Measurements from ENCODE around the gene SLC15A4. TPM values are rescaled to one million over a fixed set of nuclear protein-coding genes. Genes with fewer than 3 reads are reported as not detected.
"Not testable (repeated sequence)": the region's sequence is repeated elsewhere in the genome, so short reads cannot be mapped to it uniquely, and the experiment has no call there.

SLC15A4 gene
- total RNA-seq, 1 donor = 52.5 TPM

DNA sequence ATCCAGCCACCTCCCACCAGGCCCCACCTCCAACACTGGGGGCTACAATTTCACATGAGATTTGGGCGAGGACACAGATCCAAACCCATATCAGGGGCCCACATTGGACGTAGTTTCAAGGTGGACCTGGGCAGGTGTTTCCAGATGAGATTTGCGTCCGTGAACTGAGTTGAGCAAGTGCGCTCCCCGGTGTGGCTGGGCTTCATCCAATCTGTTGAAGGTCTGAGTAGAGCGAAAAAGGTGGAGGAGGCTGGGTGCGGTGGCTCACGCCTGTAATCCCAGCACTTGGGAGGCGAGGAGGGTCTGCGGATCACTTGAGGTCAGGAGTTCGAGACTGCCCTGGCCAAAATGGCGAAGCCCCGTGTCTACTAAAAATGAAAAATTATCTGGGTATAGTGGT is 24.6 kb upstream of the SLC15A4 start:
- TF ChIP-seq, protein P1, sequence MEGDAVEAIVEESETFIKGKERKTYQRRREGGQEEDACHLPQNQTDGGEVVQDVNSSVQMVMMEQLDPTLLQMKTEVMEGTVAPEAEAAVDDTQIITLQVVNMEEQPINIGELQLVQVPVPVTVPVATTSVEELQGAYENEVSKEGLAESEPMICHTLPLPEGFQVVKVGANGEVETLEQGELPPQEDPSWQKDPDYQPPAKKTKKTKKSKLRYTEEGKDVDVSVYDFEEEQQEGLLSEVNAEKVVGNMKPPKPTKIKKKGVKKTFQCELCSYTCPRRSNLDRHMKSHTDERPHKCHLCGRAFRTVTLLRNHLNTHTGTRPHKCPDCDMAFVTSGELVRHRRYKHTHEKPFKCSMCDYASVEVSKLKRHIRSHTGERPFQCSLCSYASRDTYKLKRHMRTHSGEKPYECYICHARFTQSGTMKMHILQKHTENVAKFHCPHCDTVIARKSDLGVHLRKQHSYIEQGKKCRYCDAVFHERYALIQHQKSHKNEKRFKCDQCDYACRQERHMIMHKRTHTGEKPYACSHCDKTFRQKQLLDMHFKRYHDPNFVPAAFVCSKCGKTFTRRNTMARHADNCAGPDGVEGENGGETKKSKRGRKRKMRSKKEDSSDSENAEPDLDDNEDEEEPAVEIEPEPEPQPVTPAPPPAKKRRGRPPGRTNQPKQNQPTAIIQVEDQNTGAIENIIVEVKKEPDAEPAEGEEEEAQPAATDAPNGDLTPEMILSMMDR (IDR thresholded peaks at IDR 0.05; ENCODE audit: extremely low read depth, low read depth, low read length) = no peak
- Histone ChIP-seq H3K9me3 (ENCODE audit: low read depth, low read length) (no peaks in the 10 kb centered on the region), H3K4me2 (ENCODE audit: insufficient read depth, low read length) (no peak overlapping the region)

DNA sequence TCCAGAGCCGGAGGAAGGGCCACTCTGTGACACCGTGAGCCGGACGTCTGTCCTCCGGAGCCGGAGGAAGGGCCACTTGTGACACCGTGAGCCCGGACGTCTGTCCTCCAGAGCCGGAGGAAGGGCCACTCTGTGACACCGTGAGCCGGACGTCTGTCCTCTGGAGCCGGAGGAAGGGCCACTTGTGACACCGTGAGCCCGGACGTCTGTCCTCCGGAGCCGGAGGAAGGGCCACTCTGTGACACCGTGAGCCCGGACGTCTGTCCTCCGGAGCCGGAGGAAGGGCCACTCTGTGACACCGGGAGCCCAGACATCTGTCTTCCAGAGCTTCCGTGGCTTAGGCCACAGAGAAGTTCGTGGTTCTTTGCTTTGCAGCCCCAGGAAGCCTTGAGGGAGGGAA is 22.9 kb upstream of the SLC15A4 start:
- H2AFZ ChIP-seq (ENCODE audit: low read length); H3K9me3 ChIP-seq (ENCODE audit: low read depth, low read length); H3K4me2 ChIP-seq (ENCODE audit: insufficient read depth, low read length); H3K4me1 ChIP-seq (ENCODE audit: insufficient read depth, low read length); H3K36me3 ChIP-seq (ENCODE audit: insufficient read depth, low read length); H3K27ac ChIP-seq (ENCODE audit: low read depth, low read length); H3K79me2 ChIP-seq (ENCODE audit: insufficient read depth, low read length); H4K20me1 ChIP-seq (ENCODE audit: insufficient read depth, low read length); DNase-seq (ENCODE audit: insufficient read length, low spot score, missing footprints); H3K27me3 ChIP-seq (ENCODE audit: insufficient read depth, low read length); H3K4me3 ChIP-seq (ENCODE audit: insufficient read depth, low read length): not testable (repeated sequence)

More for the DNA sequence above, 24.6 kb upstream of the SLC15A4 start:
- DNase-seq (ENCODE audit: insufficient read length, low spot score, missing footprints) = no peak
- no peaks in the 10 kb centered on the region for H3K27me3 ChIP-seq (ENCODE audit: insufficient read depth, low read length)
- no peak overlapping the region for H3K27ac ChIP-seq (ENCODE audit: low read depth, low read length)
- no peaks in the 10 kb centered on the region for H3K79me2 ChIP-seq (ENCODE audit: insufficient read depth, low read length)
- H3K36me3 ChIP-seq (ENCODE audit: insufficient read depth, low read length) = no peaks in the 10 kb centered on the region
- no peak overlapping the region for H3K4me3 ChIP-seq (ENCODE audit: insufficient read depth, low read length)
- no peak overlapping the region for H2AFZ ChIP-seq (ENCODE audit: low read length)
- H3K4me1 ChIP-seq (ENCODE audit: insufficient read depth, low read length) = no peaks in the 10 kb centered on the region
- H4K20me1 ChIP-seq (ENCODE audit: insufficient read depth, low read length) = no peaks in the 10 kb centered on the region

DNA sequence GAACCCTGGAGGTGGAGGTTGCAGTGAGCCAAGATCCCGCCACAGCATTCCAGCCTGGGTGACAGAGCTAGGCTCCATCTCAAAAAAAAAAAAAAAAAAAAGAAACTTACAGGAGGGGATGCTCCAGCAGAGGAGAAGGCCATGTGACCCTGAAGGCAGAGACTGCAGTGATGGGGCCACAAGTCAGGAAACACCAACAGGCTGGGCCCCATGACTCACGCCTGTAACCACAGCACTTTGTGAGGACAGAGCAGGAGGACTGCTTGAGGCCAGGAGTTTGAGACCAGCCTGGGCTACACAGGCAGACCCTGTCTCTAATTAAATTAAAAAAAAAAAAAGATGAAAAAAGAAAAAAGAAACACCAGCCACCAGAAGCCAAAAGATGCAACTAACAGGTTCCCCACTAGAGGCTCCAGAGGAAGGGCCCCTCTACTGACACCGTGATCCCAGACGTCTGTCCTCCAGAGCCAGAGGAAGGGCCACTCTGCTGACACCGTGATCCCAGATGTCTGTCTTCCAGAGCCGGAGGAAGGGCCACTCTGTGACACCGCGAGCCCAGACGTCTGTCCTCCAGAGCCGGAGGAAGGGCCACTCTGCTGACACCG is 20.4 kb upstream of the SLC15A4 start:
- no peaks in the 10 kb centered on the region for H3K9me3 ChIP-seq (ENCODE audit: low read depth, low read length)
- H4K20me1 ChIP-seq (ENCODE audit: insufficient read depth, low read length) = no peaks in the 10 kb centered on the region
- no peak for DNase-seq (ENCODE audit: insufficient read length, low spot score, missing footprints)
- TF ChIP-seq, protein P1 (IDR thresholded peaks at IDR 0.05; ENCODE audit: extremely low read depth, low read depth, low read length) = no peak
- no peaks in the 10 kb centered on the region for H3K27me3 ChIP-seq (ENCODE audit: insufficient read depth, low read length)
- no peak overlapping the region for H3K27ac ChIP-seq (ENCODE audit: low read depth, low read length)
- no peak overlapping the region for H2AFZ ChIP-seq (ENCODE audit: low read length)
- H3K4me1 ChIP-seq (ENCODE audit: insufficient read depth, low read length) = no peaks in the 10 kb centered on the region
- no peaks in the 10 kb centered on the region for H3K79me2 ChIP-seq (ENCODE audit: insufficient read depth, low read length)
- no peak overlapping the region for H3K4me2 ChIP-seq (ENCODE audit: insufficient read depth, low read length)
- H3K36me3 ChIP-seq (ENCODE audit: insufficient read depth, low read length) = no peaks in the 10 kb centered on the region
- no peak overlapping the region for H3K4me3 ChIP-seq (ENCODE audit: insufficient read depth, low read length)

DNA sequence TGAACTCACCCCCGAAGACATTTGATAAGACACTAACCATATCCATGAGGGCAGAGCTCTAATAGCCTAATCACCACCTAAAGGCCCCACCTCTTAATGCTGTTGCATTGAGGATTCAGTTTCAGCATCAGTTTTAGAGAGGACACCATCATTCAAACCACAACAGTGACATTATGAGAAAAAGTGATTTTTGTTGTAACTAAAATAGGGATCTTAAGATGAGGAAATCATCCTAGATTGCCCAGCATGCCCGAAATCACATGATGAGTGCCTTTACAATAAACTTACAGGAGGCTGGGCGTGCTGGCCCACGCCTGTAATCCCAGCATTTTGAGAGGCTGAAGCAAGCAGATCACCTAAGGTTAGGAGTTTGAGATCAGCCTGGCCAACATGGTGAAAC is 19.8 kb upstream of the SLC15A4 start:
- H3K36me3 ChIP-seq (ENCODE audit: insufficient read depth, low read length) = no peaks in the 10 kb centered on the region
- H3K9me3 ChIP-seq (ENCODE audit: low read depth, low read length) = no peaks in the 10 kb centered on the region
- H2AFZ ChIP-seq (ENCODE audit: low read length) = no peak overlapping the region
- no peaks in the 10 kb centered on the region for H4K20me1 ChIP-seq (ENCODE audit: insufficient read depth, low read length)
- DNase-seq (ENCODE audit: insufficient read length, low spot score, missing footprints) = no peak
- no peaks in the 10 kb centered on the region for H3K27me3 ChIP-seq (ENCODE audit: insufficient read depth, low read length)
- H3K4me1 ChIP-seq (ENCODE audit: insufficient read depth, low read length) = no peaks in the 10 kb centered on the region
- H3K4me3 ChIP-seq (ENCODE audit: insufficient read depth, low read length) = no peak overlapping the region
- H3K27ac ChIP-seq (ENCODE audit: low read depth, low read length) = no peak overlapping the region
- TF ChIP-seq, protein P1 (IDR thresholded peaks at IDR 0.05; ENCODE audit: extremely low read depth, low read depth, low read length) = no peak
- H3K4me2 ChIP-seq (ENCODE audit: insufficient read depth, low read length) = no peak overlapping the region
- no peaks in the 10 kb centered on the region for H3K79me2 ChIP-seq (ENCODE audit: insufficient read depth, low read length)

Data from osteoblast (primary cell).